COLO668 (cell line): ENCODE data around the gene MAP3K5.
A peak's percentile ranks its signal among the peaks of the same experiment; 100 is the strongest.
"Not testable (repeated sequence)": the region's sequence is repeated elsewhere in the genome, so short reads cannot be mapped to it uniquely, and the experiment has no call there.

ENCODE experiments used
- DNase-seq: peaks from one replicate; lab custom pipeline; 2025; ENCODE audit not compliant: unreplicated experiment; lab: John Stamatoyannopoulos, UW

MAP3K5 gene

DNA sequence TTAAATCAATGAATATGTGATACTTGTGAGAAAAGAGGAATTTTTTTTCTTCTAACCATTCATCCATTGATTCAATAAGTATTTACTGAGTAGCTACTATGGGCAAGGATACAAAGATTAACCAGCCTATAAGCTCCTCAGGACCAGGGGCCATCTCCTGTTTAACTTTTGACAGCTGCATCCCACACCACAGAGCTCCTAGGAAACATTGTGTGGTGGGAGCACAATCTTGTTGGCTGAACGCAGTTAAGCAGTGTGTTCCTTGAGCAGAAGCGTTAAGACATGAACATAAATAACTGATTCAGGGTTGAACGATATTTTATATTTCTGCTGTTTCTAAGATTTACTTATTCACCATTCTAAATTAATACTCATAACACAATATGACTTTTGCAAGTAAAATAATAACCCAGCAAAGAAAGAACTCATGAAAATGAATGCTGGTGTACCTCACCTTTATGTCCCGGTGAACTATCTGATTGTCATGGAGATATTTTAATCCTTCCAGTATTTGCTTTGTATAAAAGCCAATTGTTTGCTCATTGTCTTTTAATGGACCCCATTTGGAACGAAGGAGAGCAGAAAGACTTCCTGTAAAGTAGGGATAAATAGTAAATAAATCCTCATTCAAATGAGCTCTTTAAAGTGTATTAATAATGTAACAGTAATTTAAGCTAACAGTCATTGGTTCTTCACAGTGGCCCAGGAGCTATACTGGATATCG lies 179.4 kb downstream of the MAP3K5 start:
- DNase-seq, result no peak

DNA sequence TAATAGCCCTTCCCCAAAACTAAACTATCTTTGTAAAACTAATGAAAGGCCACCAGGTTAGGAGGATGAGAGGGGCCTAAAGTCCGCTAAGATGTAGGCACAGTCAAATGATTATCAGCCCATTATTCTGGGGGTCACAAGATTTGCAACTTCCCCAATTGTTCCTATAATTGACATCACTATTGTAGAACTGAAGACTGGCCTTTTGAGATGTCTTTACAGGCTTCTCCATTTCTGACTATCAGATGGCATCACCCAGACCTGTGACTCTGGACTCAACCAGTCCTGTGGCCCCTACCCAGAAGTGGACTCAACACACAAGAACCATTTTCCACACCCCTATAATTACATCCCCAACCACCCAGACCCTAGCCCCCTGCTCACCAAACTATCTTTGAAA lies 180.5 kb downstream of the MAP3K5 start:
- no peak for DNase-seq

DNA sequence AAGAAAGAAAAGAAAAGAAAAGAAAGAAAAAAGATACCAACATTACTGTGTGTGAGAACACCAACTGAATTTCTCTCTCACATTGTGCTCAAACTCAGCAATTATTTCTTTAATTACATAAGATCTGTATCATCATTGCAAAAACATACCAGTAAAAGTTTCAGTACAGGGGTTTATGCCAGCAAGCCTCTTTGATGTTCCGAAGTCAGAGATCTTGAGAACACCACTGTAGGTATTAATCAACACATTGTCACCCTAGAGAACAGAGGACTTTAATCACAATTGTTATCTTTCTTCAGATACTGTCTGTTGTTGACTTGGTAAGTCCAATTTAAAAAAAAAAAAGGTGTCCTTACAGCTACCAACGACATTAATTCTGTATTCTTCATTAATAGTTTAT lies 181.1 kb downstream of the MAP3K5 start:
- no peak for DNase-seq

DNA sequence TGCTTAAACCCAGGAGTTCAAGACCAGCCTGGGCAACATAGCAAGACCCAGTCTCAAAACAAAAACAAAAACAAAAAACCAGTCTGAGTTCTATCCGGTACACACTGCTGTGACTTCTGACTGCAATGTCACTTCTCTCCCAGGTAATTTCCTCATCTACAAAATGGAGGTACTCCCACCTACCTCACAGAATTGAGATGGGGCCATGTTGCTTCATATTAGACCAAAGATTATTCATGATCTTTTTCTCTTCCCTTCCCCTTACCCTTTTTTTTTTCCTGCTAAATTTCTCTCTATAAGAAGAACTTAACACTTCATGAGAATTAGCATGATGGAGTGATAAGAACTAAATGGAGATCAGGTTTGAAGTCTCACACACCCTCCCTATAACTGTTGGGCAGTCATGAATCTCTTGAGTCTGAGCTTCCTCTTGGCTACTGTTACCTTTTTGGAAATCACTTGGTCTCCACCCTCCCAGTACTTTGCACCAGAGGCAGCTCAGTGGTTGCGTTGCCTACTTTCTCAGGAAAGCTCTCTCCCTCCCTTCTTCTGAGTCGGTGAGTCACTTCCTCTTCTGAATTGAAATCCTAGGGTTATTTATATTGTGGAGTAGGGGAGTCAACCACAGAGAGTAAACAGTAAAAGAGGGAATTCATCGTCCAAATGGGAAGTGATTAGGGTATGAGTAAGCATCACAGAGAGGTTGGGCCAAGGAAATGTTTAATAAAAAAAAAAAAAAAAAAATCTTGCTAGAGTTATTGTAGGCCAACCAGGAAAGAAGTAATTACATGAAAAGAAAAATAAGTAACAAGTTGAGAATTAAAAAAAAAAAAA lies 182.2 kb downstream of the MAP3K5 start:
- DNase-seq, result peak; percentile 28

DNA sequence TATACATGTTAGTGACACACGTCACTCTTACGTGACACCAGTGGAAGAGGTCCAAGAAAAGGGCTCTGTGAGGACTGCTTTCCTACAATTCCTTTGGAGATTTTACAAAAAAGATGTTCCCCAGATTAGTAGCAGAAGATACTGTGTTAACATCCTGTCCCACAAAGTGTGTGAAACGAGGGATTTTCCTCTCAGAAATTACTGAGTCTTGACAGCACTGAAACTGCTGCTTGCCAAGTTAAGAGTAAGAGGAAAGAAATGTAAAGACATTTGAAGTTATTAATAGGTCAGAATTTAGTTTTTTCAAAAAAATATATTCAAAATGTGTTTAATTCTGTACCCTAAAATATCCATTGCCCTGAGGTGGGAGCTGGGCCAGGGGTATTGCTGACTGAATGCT lies 183.3 kb downstream of the MAP3K5 start:
- no peak for DNase-seq

DNA sequence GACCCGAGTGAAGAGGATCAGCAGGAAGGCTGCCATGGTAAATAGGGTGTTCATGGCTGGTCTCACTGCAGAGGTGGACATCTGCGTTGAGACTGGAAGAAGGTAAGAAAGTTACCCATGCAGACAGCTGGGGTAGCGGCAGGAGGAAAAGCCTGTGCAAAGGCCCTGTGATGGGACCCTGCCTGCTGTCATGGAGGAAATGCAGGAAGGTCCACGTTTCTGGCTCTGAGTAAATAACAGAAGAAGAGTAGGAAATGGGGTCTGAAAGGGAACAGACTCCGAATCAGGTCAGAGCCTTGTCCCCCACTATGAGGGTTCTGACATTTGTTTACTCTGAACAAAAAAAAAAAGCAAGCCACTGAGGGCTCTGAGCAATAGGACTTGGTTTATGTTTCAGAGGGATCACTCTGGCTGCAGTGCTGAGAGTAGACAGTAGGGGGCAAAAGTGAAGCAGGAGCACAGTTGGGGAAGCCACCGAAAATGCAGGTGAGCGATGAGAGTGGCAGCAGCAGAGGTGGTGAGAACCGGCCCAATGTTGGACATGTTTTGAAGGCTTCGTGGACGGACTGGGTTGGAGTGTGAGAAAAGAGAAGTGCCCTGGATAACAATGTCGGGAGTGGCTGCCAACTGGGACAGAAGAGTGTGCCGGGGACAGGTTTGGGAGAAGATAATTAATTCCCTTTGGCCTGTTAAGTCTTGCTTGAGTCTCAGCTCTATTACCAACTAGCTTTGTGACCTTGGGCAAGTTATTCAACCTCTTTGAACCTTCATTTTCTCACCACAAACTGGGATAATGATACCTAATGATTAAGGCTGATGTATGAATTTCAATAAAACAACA lies 184.1 kb downstream of the MAP3K5 start:
- DNase-seq, result peak; percentile 67

DNA sequence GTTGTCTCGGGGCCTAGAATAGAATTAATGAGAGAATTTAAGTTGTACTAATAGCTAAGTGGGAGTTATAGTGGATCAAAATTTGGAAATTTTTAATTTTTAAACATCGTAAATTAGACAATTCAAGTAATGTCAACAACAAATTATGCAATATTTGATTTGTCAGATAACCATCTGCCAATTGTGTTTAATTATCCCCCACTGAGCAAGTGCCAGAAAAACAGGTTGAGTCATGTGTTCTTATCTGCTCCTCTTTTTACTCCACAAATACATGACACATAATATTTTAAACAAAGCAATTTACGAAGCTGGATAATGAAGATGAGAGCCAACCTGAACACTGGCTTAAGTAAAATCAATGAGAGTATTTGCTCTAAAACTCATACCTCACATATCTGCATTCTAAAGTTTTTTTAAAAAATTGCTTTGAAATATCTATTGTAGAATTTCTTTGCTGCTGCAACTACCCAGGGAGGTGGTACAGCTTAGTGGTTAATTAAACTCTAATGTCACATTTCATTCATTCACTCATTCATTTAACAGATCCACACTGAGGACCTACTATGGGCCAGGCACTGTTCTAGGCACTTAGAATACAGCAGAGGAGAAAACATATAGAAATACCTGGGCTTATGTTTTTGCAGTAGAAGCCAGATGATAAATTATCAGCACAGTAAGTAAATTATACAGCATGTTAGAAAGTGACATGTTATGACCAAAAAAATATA lies 184.9 kb downstream of the MAP3K5 start:
- DNase-seq, result peak; percentile 7

DNA sequence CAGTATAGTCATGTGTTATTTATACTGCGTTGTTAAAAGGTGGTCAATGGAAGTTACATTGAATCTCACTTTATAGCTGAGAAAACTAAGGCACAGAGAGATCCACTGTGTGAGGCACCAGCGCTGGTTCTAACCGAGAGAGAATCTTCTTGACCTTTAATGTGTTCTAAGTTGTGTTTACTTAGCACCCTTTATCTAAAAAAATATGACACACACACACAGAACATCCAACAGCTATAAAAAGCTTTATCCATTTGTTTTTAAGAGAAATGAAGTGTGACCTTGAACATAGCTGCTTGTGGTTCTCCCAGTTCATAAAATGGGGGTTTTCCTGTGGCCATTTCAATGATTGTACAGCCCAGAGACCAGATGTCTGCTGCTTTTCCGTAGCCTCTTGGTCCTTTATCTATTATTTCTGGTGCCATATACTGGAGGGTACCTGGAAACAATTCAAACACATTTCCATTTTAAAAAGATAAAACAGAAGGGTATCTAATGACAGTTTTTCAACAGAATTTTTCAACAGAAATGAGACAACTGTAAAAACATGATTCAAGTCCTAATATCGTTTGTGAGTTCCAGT lies 187.3 kb downstream of the MAP3K5 start:
- DNase-seq, result peak; percentile 4

DNA sequence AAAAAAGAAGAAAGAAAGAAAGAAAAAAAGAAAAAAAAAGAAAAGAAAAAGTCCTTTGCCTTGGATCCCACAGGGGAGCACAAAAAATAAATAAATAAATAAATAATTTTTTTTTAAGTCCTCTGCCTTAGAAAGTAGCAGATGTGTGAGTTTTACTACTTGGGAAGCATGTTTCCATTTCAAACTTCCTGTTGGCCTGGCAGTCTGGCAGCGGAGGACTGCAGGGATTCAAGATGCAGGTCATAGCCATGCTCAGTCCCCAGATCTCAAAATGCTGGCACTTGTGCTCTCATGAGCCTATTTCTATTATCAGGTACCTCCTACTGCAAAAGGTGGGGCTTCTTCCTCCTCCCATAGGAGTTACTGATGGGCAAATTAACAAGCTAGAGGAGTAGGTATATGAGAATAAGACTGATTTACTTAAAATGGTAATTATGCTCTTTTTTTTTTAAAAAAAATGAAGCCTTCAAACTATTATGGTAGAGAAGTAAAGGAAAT lies 187.9 kb downstream of the MAP3K5 start:
- peak; percentile 6 for DNase-seq

DNA sequence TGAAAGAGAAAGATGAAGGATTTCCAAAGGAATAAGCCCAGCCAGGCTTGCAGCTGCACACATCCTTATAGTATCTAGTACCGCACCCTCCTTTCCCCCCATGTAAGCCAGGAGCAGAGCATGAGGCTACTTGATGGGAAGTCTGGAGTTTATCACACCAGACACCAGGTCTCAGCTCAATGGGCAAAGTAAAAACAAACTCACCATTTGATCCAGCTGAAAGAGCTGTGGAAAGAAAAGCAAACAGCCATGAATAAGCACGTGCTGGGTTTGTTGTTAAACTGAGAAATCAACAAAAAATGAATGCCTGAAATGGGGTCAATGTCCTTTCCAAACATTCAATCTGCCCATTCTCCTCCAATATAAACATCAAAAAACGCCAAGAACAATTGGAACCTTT lies 191.5 kb downstream of the MAP3K5 start:
- DNase-seq, result peak; percentile 9

DNA sequence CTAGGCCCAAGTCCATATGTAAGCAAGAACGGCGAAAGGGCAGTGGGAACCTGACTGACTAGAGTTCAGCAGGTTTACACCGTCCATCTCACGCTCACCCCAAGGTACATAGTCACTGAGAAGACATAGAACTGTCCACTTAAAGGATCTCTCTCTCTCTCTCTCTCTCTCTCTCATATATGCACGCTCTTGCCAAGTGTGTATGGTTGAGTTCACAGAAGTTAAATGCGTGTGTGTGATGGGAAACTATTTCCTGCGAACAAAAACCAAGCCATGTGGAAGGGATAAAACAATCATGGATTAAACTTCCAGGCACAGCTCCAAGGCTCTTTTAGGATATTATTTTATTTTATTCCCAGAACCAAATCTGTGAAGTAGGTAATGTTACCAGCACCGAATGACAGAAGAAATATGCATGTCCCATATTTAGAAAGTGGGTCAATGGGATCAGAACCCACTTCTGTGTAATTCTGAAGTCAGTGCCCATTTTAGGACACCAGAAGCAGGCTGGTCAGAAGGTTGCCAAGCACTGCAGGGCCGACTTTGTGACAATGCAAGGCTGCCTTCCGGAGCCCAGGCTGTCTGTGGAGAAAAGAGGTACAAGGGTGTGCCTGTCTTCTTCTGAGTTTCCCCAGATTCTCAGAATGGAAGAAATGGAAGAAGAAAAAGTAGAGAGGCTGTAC lies 192.8 kb downstream of the MAP3K5 start:
- no peak for DNase-seq

DNA sequence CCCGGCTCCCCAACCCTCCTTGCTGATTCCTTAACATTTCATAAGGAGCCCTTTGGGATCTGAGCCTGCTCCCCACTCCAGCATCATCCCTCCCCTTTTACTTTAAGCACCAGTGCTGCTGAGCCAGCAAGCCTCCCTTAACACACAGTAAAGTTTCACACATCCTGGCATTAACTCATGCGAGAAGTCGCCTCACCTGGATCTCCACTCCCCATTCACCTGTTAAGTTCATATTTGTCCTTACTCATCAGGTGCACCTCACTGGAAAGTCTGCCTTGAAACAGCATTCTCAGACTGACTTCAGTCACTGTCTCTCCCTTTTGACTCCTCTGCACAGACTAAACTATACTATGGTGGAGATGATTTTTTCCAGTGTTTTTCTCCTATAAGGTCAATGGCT lies 194.2 kb downstream of the MAP3K5 start:
- no peak for DNase-seq

DNA sequence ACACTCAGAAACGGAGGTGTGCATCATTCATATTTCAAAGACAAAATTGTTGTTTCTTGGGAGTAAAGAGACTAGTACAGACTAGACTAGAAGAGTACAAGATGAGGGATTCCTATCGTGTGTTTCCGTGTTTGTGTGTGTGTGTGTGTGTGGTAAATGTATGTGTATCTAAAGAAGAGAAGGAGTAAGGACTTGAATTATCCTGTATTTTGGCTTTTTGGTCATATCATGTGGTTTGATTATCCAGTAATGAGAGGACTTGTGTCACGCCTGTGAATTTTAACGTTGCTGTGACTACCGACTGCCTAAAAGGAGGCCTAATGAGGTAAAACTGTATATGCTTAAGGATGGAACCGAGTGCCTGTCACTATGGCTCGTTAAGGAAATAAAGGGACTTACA lies 197.6 kb downstream of the MAP3K5 start:
- no peak for DNase-seq

DNA sequence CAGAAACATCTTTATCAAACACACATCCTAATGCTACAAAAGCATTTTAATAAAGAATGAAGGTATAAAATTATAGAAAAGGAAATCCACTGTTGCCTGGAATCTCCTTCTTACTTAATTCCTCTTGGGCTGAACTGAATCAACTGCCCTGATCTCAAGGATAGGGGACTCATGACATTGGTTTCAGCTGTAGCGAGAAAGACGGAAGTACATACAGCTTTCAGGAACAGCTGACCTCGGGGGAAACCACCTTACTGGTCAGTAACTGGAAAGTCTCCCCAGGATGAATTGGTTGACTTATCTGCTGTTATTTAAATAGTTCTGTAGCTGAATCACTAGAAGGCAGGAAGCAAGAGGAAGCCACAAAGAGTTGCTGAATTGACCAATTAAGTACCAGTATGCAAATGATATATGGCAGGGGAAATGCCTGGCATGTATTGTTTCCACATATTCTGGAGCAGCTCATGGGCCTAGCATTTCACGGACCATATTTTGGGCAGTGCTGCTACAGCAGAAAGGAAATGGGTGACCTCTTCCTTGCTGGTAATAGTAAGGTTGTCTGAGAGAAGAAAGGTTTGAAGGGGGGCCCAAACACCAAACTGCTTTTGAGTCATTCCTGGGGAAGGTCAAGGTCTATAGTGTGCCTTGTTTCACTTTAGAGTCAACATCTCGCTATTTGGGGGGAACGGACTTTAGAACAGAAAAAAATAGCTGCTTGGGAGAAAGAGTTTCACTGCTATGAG lies 198.4 kb downstream of the MAP3K5 start:
- no peak for DNase-seq

DNA sequence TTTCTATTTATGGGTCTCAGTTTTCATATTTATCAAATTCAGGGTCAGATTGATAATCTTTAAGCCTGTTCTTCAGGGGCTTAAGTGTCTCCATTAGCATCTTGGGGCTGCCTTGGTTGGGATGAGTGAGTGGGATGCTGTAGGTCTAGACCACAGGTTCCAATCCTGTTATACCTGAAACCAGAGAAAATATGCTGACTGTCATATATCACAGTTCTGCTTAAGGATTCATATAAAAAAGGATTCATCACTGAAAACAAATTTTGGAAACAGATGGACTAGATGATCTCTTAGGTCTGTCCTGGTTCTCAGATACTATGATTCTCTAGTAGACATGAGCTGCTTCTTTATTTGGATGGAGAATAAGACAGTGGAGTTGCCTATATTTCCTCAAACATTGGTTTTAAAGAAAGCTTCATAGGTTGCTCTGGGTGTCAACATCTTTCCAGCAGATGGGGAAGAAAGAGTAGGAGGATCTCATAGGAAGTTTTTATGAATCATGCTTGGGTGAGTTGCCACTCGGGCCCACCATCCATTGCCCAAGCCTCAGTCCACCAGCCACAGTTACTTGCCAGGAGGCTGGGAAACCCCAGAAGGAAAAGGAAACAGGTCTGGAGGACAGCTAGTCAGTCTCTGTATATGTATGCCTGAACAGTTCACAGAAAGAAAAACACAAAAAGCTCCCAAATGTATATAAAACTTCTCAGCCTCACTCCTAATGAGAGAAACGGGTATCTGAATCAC lies 199.2 kb downstream of the MAP3K5 start:
- no peak for DNase-seq

DNA sequence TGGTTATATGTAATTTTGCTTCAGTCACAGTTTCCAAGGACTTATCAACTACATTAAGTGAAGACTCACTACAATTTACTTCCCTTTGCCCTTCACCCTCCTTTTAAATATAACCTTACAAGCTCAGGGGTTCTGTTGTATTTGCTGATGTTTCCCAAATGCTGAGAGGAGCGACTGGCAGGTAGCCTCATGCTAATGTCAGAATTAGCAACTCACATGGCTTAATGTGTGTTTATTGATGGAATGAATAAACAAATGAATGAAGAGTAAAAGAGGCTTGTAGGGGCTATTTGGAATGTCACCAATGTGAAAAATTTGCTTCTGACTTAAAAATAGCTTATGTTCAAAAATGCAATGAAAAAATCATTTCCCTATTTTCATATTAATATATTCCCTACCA lies 200.7 kb downstream of the MAP3K5 start:
- no peak for DNase-seq

DNA sequence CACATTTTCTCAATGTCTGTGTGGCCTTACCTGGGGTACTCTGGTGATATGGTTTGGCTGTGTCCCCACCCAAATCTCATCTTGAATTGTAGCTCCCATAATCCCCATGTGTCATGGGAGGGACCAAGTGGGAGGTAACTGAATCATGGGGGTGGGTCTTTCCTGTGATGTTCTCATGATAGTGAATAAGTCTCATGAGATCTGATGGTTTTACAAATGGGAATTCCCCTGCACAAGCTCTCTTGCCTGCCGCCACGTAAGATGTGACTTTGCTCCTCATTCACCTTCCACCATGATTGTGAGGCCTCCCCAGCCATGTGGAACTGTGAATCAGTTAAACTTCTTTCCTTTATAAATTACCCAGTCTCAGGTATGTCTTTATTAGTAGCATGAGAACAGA lies 201.4 kb downstream of the MAP3K5 start:
- DNase-seq, result not testable (repeated sequence)

DNA sequence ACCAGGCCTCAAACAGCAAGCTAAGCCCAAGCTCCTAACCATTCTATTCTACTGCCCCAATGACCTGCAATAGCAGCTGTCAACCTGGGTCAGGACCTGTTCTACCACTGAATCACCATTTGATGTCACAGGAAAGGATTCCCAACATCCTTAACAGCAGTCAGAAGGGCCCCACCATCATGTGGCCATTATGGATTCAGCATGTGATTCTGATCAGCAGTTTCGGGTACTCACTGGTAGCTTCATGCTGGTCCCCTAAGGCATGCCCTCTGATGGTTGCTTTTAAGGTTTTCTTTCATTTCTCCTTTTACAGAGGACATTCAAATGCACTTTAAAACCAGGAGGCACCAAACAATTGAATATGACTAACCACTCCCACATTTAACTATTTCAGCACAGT lies 204.8 kb downstream of the MAP3K5 start:
- DNase-seq, result no peak
